K562 (cell line): ENCODE measurements around the gene SCRN2. TPM values are rescaled to one million over a fixed set of nuclear protein-coding genes. Genes with fewer than 3 reads are reported as not detected.

Source experiments
- FIP1L1 ChIP-seq: fragments of 200-400 bp; formaldehyde crosslinking; IDR thresholded peaks from 2 replicates; pipeline ENCODE4 v1.6.1; 2018; ENCODE audit warnings: mild to moderate bottlenecking, low read depth, low read length; ENCODE audit not compliant: poor library complexity, severe bottlenecking
- GATA2 ChIP-seq: sonication (generic); formaldehyde crosslinking; IDR thresholded peaks from 2 replicates; pipeline ENCODE4 v1.4.0; 2020; ENCODE audit warnings: mild to moderate bottlenecking, missing genetic modification reagents
- ILF3 ChIP-seq: fragments of 450-650 bp; IDR thresholded peaks from 2 replicates; pipeline ENCODE4 v1.6.1; 2018; ENCODE audit warnings: antibody characterized with exemption, mild to moderate bottlenecking, moderate library complexity, borderline replicate concordance
- JUND ChIP-seq, 2 experiments: IDR thresholded peaks; 2 replicates in 1 of 2; 3 replicates in 1 of 2; pipeline ENCODE4 v1.6.1; 2011; ENCODE audit warnings: borderline replicate concordance in 2 of 2, low read depth in 2 of 2, low read length in 2 of 2, improper control_type of control experiment in 1 of 2, missing biosample characterization in 1 of 2, missing genetic modification characterization in 1 of 2, missing genetic modification reagents in 1 of 2
- KLF16 ChIP-seq: IDR thresholded peaks from 2 replicates; pipeline ENCODE4 v1.6.1; 2016; ENCODE audit warnings: antibody characterized with exemption
- MIER1 ChIP-seq: fragments of 450-650 bp; IDR thresholded peaks from 2 replicates; pipeline ENCODE4 v1.6.1; 2016; ENCODE audit warnings: antibody characterized with exemption, mild to moderate bottlenecking, low read depth
- RB1 ChIP-seq: fragments of 450-650 bp; IDR thresholded peaks from 2 replicates; pipeline ENCODE4 v1.6.1; 2017; ENCODE audit warnings: low read depth, mild to moderate bottlenecking
- TARDBP ChIP-seq: fragments of 450-650 bp; IDR thresholded peaks from 2 replicates; pipeline ENCODE4 v1.6.1; 2016
- ZNF584 ChIP-seq: fragments of 200-800 bp; sonication (Bioruptor generic); IDR thresholded peaks from 2 replicates; pipeline ENCODE4 v1.6.1; 2016; ENCODE audit warnings: low read depth, mild to moderate bottlenecking, missing genetic modification characterization, missing compliant biosample characterization
- polyA plus RNA-seq, 8 experiments: library from polyadenylated mRNA; depleted of rRNA in 4 of 8; stranded (reverse) in 5 of 8; unstranded in 3 of 8; fragments of >200 nt; fragmentation: Nextera tagmentation in 2 of 8; fragmentation: Illumina TruSeq in 1 of 8; extraction: Ambion mirVana in 2 of 8; extraction: Trizol in 1 of 8; gene quantifications; 2 replicates each; pipeline versions ENCODE4 v1.2.1 to v1.2.3, GENCODE V29; 2011 to 2014; ENCODE audit warnings: inconsistent platforms in 1 of 8, missing spikeins in 1 of 8
- total RNA-seq, 7 experiments: library from RNA; depleted of rRNA in 6 of 7; stranded (reverse); fragments of >200 nt in 6 of 7; fragmentation: Illumina TruSeq in 2 of 7; extraction: Trizol in 2 of 7; gene quantifications; 2 replicates each; pipeline versions ENCODE4 v1.2.1 to v1.2.3, GENCODE V29; 2011 to 2021; ENCODE audit warnings: low replicate concordance in 1 of 7
- TF ChIP-seq, protein P1 (sequence below): fragments of 250-450 bp; sonication (Bioruptor Pico); IDR thresholded peaks from 2 replicates; pipeline ENCODE4 v1.5.0; 2020; ENCODE audit warnings: mild to moderate bottlenecking, borderline replicate concordance
- TF ChIP-seq, protein P2 (sequence below), 2 experiments: fragments of 250-450 bp in 1 of 2; fragments of 450-650 bp in 1 of 2; sonication (Bioruptor Pico) in 1 of 2; IDR thresholded peaks; 2 replicates each; pipeline versions ENCODE4 v1.6.1 to v1.8.0; 2016 to 2021; ENCODE audit warnings: mild to moderate bottlenecking in 2 of 2, moderate library complexity in 2 of 2, missing compliant biosample characterization in 1 of 2, missing genetic modification characterization in 1 of 2
- TF ChIP-seq, protein P3 (sequence below): fragments of 250-450 bp; sonication (Bioruptor Pico); IDR thresholded peaks from 2 replicates; pipeline ENCODE4 v1.5.0; 2020; ENCODE audit warnings: mild to moderate bottlenecking
- TF ChIP-seq, protein P4 (sequence below): fragments of 450-650 bp; formaldehyde crosslinking; IDR thresholded peaks from 2 replicates; pipeline ENCODE4 v1.4.0; 2020; ENCODE audit warnings: mild to moderate bottlenecking, moderate library complexity
- TF ChIP-seq, protein P5 (sequence below): fragments of 450-650 bp; IDR thresholded peaks from 2 replicates; pipeline ENCODE4 v1.6.1; 2016; ENCODE audit warnings: antibody characterized with exemption
- TF ChIP-seq, protein P6 (sequence below), 2 experiments: fragments of 450-650 bp in 1 of 2; IDR thresholded peaks; 2 replicates each; pipeline ENCODE4 v1.6.1; 2011 to 2017; ENCODE audit warnings: low read depth in 2 of 2, antibody characterized with exemption in 1 of 2, borderline replicate concordance in 1 of 2, low read length in 1 of 2, mild to moderate bottlenecking in 1 of 2, mixed read lengths in 1 of 2; ENCODE audit not compliant: control insufficient read depth in 1 of 2

The SCRN2 gene
- total and polyA plus RNA-seq, 9 of the 15 experiments (the other 6 are each of a cell fraction or from before 2014, with no cell fraction given), result 0.25 to 32.9 (median 13.6) TPM

DNA sequence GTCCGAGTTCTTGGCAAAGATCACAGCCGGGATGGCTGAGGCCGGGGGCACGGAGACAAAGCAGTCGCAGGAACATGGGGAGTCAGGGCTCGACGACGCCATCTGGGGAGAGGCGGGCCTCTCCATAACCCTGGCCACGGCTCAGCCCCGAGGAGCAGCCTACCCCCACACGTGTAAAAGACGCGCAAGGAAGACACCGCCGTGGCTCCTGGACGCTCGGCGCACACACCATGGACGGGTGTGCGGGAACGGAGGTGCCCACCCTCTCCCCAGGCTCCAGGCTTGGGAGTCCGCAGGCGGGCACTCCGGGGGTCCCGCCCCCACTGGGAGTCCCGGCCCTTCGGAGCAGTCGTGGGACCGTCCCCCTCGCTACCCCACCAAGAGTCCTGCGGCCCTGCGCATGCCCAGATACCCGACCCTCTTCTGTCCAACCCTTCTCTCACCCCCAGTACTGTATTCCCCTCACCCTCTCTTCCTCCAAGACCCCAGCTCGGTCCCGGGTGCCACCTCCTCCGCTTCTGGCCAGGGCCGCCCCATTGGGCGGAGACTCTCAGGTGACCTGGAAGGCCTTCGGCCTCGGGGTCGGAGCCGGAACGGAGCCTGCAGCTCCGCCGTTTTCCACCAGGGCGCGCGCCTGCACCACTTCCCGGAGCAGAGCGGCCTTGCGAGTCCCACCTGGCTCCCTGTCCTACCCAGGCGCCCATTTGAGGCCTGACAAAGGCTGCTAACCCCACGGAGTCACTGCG is at the start of gene SCRN2 (continued):
- TF ChIP-seq, protein P1, sequence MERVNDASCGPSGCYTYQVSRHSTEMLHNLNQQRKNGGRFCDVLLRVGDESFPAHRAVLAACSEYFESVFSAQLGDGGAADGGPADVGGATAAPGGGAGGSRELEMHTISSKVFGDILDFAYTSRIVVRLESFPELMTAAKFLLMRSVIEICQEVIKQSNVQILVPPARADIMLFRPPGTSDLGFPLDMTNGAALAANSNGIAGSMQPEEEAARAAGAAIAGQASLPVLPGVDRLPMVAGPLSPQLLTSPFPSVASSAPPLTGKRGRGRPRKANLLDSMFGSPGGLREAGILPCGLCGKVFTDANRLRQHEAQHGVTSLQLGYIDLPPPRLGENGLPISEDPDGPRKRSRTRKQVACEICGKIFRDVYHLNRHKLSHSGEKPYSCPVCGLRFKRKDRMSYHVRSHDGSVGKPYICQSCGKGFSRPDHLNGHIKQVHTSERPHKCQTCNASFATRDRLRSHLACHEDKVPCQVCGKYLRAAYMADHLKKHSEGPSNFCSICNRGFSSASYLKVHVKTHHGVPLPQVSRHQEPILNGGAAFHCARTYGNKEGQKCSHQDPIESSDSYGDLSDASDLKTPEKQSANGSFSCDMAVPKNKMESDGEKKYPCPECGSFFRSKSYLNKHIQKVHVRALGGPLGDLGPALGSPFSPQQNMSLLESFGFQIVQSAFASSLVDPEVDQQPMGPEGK (CRISPR knock-in tag), result no peak
- TF ChIP-seq, protein P2, sequence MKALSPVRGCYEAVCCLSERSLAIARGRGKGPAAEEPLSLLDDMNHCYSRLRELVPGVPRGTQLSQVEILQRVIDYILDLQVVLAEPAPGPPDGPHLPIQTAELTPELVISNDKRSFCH (CRISPR knock-in tag; IDR thresholded peaks at IDR 0.05), result no peak
- TF ChIP-seq, protein P2 (tag; IDR thresholded peaks at IDR 0.05), result no peak
- TF ChIP-seq JUND (IDR thresholded peaks at IDR 0.05; ENCODE audit: borderline replicate concordance, low read depth, low read length) (peak; percentile 20; the same call in 1 of the 2 replicates), JUND (tag; IDR thresholded peaks at IDR 0.05; ENCODE audit: borderline replicate concordance, low read depth, low read length) (no peak; the same call in 2 of the 3 replicates), FIP1L1 (no peak), ZNF584 (no peak), ILF3 (no peak), RB1 (peak; percentile 77), TARDBP (0 out of 2 replicates have a peak, but pooled peaks have one; percentile 47), MIER1 (no peak), GATA2 (no peak), KLF16 (0 out of 2 replicates have a peak, but pooled peaks have one; percentile 18)
- TF ChIP-seq, protein P3, sequence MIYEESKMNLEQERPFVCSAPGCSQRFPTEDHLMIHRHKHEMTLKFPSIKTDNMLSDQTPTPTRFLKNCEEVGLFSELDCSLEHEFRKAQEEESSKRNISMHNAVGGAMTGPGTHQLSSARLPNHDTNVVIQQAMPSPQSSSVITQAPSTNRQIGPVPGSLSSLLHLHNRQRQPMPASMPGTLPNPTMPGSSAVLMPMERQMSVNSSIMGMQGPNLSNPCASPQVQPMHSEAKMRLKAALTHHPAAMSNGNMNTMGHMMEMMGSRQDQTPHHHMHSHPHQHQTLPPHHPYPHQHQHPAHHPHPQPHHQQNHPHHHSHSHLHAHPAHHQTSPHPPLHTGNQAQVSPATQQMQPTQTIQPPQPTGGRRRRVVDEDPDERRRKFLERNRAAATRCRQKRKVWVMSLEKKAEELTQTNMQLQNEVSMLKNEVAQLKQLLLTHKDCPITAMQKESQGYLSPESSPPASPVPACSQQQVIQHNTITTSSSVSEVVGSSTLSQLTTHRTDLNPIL (CRISPR knock-in tag), result no peak
- TF ChIP-seq, protein P4, sequence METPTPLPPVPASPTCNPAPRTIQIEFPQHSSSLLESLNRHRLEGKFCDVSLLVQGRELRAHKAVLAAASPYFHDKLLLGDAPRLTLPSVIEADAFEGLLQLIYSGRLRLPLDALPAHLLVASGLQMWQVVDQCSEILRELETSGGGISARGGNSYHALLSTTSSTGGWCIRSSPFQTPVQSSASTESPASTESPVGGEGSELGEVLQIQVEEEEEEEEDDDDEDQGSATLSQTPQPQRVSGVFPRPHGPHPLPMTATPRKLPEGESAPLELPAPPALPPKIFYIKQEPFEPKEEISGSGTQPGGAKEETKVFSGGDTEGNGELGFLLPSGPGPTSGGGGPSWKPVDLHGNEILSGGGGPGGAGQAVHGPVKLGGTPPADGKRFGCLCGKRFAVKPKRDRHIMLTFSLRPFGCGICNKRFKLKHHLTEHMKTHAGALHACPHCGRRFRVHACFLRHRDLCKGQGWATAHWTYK, result no peak; the same call in 1 of the 2 replicates
- TF ChIP-seq, protein P5, sequence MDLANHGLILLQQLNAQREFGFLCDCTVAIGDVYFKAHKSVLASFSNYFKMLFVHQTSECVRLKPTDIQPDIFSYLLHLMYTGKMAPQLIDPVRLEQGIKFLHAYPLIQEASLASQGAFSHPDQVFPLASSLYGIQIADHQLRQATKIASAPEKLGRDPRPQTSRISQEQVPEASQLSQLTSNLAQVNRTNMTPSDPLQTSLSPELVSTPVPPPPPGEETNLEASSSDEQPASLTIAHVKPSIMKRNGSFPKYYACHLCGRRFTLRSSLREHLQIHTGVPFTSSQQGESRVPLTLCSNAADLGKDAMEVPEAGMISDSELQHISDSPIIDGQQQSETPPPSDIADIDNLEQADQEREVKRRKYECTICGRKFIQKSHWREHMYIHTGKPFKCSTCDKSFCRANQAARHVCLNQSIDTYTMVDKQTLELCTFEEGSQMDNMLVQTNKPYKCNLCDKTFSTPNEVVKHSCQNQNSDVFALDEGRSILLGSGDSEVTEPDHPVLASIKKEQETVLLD, result 0 out of 2 replicates have a peak, but pooled peaks have one; percentile 52
- TF ChIP-seq, protein P6, sequence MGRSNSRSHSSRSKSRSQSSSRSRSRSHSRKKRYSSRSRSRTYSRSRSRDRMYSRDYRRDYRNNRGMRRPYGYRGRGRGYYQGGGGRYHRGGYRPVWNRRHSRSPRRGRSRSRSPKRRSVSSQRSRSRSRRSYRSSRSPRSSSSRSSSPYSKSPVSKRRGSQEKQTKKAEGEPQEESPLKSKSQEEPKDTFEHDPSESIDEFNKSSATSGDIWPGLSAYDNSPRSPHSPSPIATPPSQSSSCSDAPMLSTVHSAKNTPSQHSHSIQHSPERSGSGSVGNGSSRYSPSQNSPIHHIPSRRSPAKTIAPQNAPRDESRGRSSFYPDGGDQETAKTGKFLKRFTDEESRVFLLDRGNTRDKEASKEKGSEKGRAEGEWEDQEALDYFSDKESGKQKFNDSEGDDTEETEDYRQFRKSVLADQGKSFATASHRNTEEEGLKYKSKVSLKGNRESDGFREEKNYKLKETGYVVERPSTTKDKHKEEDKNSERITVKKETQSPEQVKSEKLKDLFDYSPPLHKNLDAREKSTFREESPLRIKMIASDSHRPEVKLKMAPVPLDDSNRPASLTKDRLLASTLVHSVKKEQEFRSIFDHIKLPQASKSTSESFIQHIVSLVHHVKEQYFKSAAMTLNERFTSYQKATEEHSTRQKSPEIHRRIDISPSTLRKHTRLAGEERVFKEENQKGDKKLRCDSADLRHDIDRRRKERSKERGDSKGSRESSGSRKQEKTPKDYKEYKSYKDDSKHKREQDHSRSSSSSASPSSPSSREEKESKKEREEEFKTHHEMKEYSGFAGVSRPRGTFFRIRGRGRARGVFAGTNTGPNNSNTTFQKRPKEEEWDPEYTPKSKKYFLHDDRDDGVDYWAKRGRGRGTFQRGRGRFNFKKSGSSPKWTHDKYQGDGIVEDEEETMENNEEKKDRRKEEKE (IDR thresholded peaks at IDR 0.05; ENCODE audit: borderline replicate concordance in 1 of 2, control insufficient read depth in 1 of 2, low read depth in 2 of 2, low read length in 1 of 2), result no peak
